ENCODE results near the gene NCAPG. TPM values are rescaled to one million over a fixed set of nuclear protein-coding genes. Genes with fewer than 3 reads are reported as not detected.
"Not testable (repeated sequence)": the region's sequence is repeated elsewhere in the genome, so short reads cannot be mapped to it uniquely, and the experiment has no call there.

The NCAPG gene
- total and polyA plus RNA-seq, 7 donors, result under 0.01 to 8.2 (median 0.66) TPM

- TF ChIP-seq CTCF (IDR thresholded peaks at IDR 0.05), result no peak
- TF ChIP-seq POLR2A (IDR thresholded peaks at IDR 0.05), result no peak
- TF ChIP-seq EP300 (IDR thresholded peaks at IDR 0.05), result no peak
- TF ChIP-seq POLR2AphosphoS5 (IDR thresholded peaks at IDR 0.05), result no peak
- H3K36me3 ChIP-seq, result no peaks in the 10 kb centered on the region
- no peak overlapping the region for H3K4me3 ChIP-seq
- H3K27ac ChIP-seq, result no peak overlapping the region
- no peaks in the 10 kb centered on the region for H3K4me1 ChIP-seq
- H3K9me3 ChIP-seq, result no peaks in the 10 kb centered on the region
- no peak for DNase-seq
- intact Hi-C loops (cut with DNase I), result no loop called here
- H3K27me3 ChIP-seq, result no peaks in the 10 kb centered on the region
These were observed 41.2 kb downstream of the NCAPG start for GRCh38 chr4:17851959-17852358.

- no peaks in the 10 kb centered on the region for H3K4me1 ChIP-seq
- H3K4me3 ChIP-seq, result no peak overlapping the region
- no peak overlapping the region for H3K27ac ChIP-seq
- no peak for DNase-seq
- H3K27me3 ChIP-seq, result no peaks in the 10 kb centered on the region
- H3K9me3 ChIP-seq, result no peaks in the 10 kb centered on the region
- intact Hi-C loops (cut with DNase I), result no loop called here
- 78 to 90% methylated on average over 3 of the region's 3 CpGs for WGBS, 2 donors
- no peaks in the 10 kb centered on the region for H3K36me3 ChIP-seq
- TF ChIP-seq POLR2A (IDR thresholded peaks at IDR 0.05), result no peak
- TF ChIP-seq EP300 (IDR thresholded peaks at IDR 0.05), result no peak
- TF ChIP-seq POLR2AphosphoS5 (IDR thresholded peaks at IDR 0.05), result no peak
- no peak for TF ChIP-seq CTCF (IDR thresholded peaks at IDR 0.05)
These were observed 43.3 kb downstream of the NCAPG start for GRCh38 chr4:17854036-17854435.

- Histone ChIP-seq H3K4me3 (no peak overlapping the region), H3K27me3 (no peaks in the 10 kb centered on the region), H3K36me3 (no peaks in the 10 kb centered on the region), H3K27ac (no peak overlapping the region), H3K4me1 (no peaks in the 10 kb centered on the region), H3K9me3 (peaks cover 0 to 5% (median 2%) of the 10 kb centered on the region in 4 donors)
- no peak for DNase-seq
- no peak for TF ChIP-seq POLR2A (IDR thresholded peaks at IDR 0.05)
- TF ChIP-seq CTCF (IDR thresholded peaks at IDR 0.05), result no peak
- TF ChIP-seq EP300 (IDR thresholded peaks at IDR 0.05), result no peak
- TF ChIP-seq POLR2AphosphoS5 (IDR thresholded peaks at IDR 0.05), result no peak
- intact Hi-C loops (cut with DNase I), result no loop called here
- 97 to 98% methylated on average over 5 of the region's 5 CpGs for WGBS, 2 donors
These were observed 49.1 kb downstream of the NCAPG start for GRCh38 chr4:17859793-17860406.

- H3K27ac ChIP-seq; intact Hi-C loops (cut with DNase I); H3K27me3 ChIP-seq; H3K36me3 ChIP-seq; H3K4me3 ChIP-seq; H3K4me1 ChIP-seq; DNase-seq; H3K9me3 ChIP-seq: not testable (repeated sequence)
These were observed 51.1 kb downstream of the NCAPG start for GRCh38 chr4:17861906-17862305.

- H3K27ac ChIP-seq, result no peak overlapping the region
- intact Hi-C loops (cut with DNase I), result no loop called here
- no peak for DNase-seq
- H3K27me3 ChIP-seq, result no peaks in the 10 kb centered on the region
- 93 to 94% methylated on average over 1 of the region's 1 CpG for WGBS, 2 donors
- TF ChIP-seq POLR2A (IDR thresholded peaks at IDR 0.05), result no peak
- TF ChIP-seq CTCF (IDR thresholded peaks at IDR 0.05), result no peak
- TF ChIP-seq EP300 (IDR thresholded peaks at IDR 0.05), result no peak
- no peak for TF ChIP-seq POLR2AphosphoS5 (IDR thresholded peaks at IDR 0.05)
- no peak overlapping the region for H3K4me3 ChIP-seq
- no peaks in the 10 kb centered on the region for H3K36me3 ChIP-seq
- no peaks in the 10 kb centered on the region for H3K4me1 ChIP-seq
- H3K9me3 ChIP-seq, result peaks cover 0 to 5% (median 2%) of the 10 kb centered on the region in 4 donors
These were observed 55.1 kb downstream of the NCAPG start for GRCh38 chr4:17865866-17866363.

Data from sigmoid colon (tissue), 7 donors.